ENCODE results near the gene ARL8A.

- TF ChIP-seq POLR2A (IDR thresholded peaks at IDR 0.05; ENCODE audit: low read depth, low read length) = no peak
- no peak for TF ChIP-seq NFXL1 (IDR thresholded peaks at IDR 0.05; ENCODE audit: borderline replicate concordance)
Observed at GRCh38 chr1:202126426-202126825, 18.1 kb downstream of the ARL8A start.

Measured in GM12878 (cell line).